Measurements from ENCODE around the gene ANKLE1.

ANKLE1 gene

DNA sequence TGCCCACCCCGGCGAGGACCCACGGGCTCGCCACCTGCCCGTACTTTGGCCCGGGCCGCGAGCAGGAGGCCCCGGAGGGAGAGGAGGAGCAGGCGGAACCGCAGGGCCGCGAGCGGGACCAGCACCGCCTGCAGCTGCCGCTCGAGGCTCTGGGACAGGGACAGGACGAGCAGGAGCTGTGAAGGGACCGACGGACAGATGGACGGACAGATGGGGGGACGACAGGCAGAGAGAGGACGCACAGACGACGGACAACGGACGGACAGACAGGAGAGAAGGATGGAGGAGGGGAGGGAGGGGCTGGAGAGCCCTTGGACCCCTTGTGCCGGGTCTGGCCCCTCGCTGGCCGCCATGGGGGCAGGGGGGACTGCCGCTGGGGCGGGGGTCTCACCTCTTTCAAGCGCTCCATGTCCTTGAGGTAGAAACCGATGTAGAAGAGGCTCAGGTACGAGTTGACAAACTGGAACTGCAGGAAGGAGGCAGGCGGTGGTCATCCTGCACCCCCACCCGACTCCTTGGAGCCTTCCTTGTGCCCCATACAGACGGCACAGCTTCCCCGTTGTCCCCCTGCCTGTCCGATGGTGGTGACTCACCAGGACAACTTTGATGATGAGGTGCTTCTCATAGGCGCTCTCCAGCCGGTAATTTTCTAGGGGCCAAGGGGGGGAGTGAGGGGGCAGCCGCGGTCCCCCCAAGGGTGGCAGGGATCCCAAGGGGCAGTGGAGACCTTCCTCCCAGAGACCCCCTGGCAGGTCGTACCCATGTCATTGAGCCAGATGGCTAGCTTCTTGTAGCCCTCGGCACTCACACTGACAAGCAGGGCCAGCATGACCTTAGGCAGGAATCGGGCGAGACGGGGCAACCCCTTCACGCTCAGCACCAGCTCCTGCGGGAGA, 47.9 kb downstream of the ANKLE1 start:
- H3K4me3 ChIP-seq (ENCODE audit: low read depth, low read length), result no peak overlapping the region
- TF ChIP-seq, protein P1, sequence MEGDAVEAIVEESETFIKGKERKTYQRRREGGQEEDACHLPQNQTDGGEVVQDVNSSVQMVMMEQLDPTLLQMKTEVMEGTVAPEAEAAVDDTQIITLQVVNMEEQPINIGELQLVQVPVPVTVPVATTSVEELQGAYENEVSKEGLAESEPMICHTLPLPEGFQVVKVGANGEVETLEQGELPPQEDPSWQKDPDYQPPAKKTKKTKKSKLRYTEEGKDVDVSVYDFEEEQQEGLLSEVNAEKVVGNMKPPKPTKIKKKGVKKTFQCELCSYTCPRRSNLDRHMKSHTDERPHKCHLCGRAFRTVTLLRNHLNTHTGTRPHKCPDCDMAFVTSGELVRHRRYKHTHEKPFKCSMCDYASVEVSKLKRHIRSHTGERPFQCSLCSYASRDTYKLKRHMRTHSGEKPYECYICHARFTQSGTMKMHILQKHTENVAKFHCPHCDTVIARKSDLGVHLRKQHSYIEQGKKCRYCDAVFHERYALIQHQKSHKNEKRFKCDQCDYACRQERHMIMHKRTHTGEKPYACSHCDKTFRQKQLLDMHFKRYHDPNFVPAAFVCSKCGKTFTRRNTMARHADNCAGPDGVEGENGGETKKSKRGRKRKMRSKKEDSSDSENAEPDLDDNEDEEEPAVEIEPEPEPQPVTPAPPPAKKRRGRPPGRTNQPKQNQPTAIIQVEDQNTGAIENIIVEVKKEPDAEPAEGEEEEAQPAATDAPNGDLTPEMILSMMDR (IDR thresholded peaks at IDR 0.05; ENCODE audit: low read depth, low read length), result no peak
- DNase-seq (ENCODE audit: low read depth, low spot score), result no peak
- in situ Hi-C loops (cut with HindIII; ENCODE audit: low sequenced_read_pairs), result no loop called here

DNA sequence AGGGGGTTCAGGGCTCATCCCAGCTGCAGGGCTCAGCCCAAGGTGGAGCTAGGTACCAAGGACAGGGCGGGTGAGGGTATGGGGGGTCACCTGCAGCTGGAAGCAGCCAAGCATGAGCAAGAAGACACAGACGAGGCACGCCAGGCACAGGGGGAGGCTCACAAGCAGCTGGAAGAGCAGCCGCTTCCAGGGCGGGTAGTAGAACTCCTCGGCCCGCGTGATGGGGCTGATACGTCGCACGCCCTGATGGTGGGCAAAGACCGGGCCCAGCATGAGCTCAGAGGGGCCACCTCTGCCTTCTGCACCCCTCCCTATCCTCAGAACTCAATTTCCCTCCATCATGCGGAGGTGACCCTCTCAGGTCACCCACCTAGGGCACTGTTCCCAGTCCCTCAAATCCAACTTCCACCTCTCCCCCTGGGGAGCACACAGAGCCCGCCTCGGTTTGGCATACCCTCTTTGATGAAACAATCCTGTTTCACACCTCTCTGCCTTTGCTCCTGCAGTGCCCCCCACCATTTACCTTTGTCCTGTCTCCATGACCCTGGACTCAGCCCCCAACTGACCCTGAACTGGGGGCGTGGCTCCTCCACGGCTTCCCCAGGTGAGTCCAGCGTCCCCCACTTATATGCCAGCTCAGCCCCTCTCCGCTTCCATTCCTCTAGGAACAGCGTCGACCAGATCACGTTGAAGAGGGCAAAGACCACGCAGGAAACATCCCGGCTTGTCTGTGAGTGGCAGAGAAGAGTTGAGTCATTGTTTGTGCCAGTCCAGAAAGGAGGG, 48.8 kb downstream of the ANKLE1 start:
- in situ Hi-C loops (cut with HindIII; ENCODE audit: low sequenced_read_pairs), result no loop called here
- no peak for DNase-seq (ENCODE audit: low read depth, low spot score)
- no peak overlapping the region for H3K4me3 ChIP-seq (ENCODE audit: low read depth, low read length)
- TF ChIP-seq, protein P1 (IDR thresholded peaks at IDR 0.05; ENCODE audit: low read depth, low read length), result no peak

DNA sequence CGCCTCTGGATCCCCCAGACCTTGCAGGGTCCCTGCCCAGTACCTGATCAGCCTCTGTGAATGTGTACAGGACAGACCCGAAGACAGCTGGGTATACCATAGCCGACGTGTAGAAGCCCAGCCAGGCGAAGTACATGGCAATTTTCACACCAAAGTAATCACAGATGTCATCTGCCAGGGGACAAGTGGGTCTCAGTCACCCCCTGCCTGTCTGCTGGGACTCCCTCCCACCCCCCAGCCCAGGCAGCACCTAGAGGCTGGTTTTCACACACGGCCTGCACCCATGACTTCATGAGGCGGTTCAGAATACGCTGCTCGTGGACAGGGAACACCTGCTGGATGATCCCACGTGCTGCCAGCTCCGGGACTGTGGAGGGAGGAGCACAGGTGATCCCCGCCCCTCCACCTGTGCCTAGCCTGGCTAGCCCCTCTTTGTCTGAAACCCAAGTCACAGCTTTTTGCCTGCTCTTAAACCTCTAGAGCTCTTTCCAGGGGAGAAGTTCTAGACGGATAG, 49.4 kb downstream of the ANKLE1 start:
- DNase-seq (ENCODE audit: low read depth, low spot score), result no peak
- in situ Hi-C loops (cut with HindIII; ENCODE audit: low sequenced_read_pairs), result no loop called here
- H3K4me3 ChIP-seq (ENCODE audit: low read depth, low read length), result no peak overlapping the region
- TF ChIP-seq, protein P1 (IDR thresholded peaks at IDR 0.05; ENCODE audit: low read depth, low read length), result no peak

DNA sequence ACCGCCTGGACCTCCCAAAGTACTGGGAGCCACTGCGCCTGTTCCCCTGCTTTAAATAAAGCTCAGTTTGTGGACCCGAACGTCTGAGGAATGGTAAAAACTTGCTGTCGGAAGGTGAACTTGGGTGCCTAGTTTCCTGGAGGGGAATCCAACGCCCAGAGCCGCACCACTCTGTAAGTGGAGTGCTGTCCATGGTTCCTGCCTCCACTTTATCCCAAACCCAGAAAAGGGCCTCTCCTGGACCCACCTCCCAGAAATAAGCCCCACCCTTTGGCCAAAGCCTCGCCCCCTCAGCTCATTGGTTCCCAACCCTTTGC, 50.6 kb downstream of the ANKLE1 start:
- DNase-seq (ENCODE audit: low read depth, low spot score), result no peak
- in situ Hi-C loops (cut with HindIII; ENCODE audit: low sequenced_read_pairs), result no loop called here
- no peak overlapping the region for H3K4me3 ChIP-seq (ENCODE audit: low read depth, low read length)
- TF ChIP-seq, protein P1 (IDR thresholded peaks at IDR 0.05; ENCODE audit: low read depth, low read length), result no peak

DNA sequence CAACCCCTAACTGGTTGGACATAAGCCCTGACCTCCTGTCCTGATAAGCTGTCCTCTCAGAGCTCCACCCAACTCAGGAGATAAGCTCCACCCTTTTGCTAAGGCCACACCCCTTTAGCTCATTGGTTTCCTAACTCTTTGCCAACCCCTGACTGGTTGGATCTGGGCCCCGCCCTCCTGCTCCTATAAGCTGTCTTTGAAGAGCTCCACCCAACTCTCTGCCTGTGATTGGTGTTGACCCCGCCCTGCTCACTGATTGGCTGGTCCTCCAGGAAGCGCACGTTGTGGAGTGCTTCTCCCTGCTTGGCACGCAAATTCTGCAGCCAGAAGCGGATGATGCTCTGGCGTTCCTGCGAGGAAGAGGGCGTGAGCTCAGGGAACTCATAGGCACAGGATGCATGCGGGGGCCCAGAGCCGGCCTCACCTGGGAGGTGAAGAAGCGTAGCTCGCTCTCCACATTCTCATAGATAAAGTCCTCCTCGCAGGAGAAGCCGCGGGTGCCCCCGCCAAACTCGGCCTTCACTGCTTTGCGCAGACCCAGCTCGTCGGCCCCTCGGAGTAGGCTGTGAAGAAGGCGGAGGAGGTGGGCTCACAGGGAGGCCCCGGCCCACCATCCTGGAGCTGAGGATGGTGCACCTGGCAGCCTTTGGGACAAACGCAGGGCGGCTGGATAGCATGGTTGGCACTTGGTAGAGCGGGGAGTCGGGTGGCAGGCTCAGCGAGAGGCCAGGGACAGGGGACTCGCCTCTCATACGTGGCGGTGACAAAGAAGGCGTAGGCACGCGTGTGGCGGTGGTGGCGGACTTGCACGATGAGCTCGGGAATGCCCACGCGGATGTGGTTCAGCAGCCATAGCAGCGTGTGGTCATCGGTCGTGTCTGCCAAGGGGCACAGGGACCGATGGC, 51.2 kb downstream of the ANKLE1 start:
- peak; percentile 50 for DNase-seq (ENCODE audit: low read depth, low spot score)
- in situ Hi-C loops (cut with HindIII; ENCODE audit: low sequenced_read_pairs), result no loop called here
- no peak overlapping the region for H3K4me3 ChIP-seq (ENCODE audit: low read depth, low read length)
- TF ChIP-seq, protein P1 (IDR thresholded peaks at IDR 0.05; ENCODE audit: low read depth, low read length), result no peak

Data from astrocyte of the spinal cord (primary cell).